Stimulated activated CD4-positive, alpha-beta T cell treated with anti-CD3 and anti-CD28 coated beads, TNF-alpha, amount 100 ng/mL, for 1 hour (primary cell): Measurements from ENCODE around the gene DIP2B.

Experiments used
- DNase-seq, 3 donors: peaks; one replicate each; pipeline ENCODE4 v3.0.0-alpha.2; 2020; ENCODE audit warnings: low read depth in 3 of 3, low spot score in 1 of 3

DIP2B gene

DNA sequence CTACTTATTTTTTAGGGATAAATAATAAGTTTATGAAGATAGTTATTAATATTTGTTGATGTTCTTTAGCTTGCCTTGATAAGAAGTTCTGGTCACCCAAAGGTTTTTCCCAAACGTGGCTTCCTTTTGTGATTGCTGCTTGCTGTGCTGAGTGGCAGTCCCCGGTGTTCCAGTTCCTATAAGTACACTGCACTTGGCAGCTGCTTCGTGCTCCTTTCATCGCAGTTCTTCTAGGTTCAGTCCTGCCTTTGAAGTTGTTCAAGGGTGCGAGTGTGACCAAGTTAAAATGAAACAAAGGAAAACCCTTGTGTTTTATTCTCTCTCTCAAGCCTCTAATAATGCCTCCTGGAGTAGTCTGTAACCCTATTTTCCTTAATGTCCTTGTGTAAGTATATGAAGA lies 130.6 kb downstream of the DIP2B start:
- DNase-seq = no peak

GRCh38 chr12:50635857-50636256 lies 131.1 kb downstream of the DIP2B start:
- DNase-seq = no peak

DNA sequence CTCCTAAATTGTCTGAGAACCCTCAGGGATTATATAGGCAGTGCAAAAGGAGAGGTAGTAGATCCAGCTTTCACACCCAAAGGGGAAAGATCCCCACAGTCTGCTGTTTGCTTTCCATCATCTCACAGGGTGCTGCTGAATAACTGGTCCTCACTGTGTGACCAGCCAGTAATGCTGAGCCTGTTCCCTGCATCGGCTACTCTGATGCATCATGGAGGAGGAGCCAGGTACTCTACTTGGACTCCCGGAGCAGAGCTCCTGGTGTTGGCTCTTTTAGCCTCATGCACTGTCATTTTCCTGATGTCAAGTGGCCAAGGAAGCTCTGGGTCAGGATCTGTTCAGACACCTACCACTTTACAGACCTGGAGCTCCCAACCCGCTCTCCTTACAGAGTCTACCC lies 131.7 kb downstream of the DIP2B start:
- DNase-seq = no peak

DNA sequence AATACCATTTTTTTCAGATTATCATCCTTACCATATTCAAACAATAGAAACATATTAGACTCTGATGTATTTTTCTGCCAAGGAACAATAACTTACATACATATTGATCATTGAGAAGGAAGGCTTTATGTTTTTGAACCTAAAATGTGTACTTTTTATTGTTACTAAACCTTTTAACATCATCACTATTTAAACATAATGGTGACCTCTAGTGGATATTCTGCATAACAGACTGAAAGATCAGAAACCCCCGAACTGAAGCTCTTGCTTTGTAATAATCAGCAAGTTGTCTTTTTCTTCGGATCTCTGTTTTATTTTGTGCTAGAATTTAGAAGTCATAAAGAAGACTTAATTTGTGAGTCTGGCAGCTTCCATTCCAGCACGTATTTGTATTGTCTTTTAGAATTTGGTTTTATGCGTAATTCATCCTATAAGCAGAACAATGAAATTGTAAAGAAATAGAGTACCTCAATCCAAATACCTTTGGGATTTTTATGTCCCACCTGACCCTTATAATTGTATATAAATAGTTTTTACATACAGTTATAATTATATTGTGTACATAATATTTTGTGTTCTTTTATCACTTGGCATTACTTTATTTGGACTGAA lies 133.2 kb downstream of the DIP2B start:
- DNase-seq = no peak

- DNase-seq = no peak
Observed at GRCh38 chr12:50638482-50638880, 133.7 kb downstream of the DIP2B start.

DNA sequence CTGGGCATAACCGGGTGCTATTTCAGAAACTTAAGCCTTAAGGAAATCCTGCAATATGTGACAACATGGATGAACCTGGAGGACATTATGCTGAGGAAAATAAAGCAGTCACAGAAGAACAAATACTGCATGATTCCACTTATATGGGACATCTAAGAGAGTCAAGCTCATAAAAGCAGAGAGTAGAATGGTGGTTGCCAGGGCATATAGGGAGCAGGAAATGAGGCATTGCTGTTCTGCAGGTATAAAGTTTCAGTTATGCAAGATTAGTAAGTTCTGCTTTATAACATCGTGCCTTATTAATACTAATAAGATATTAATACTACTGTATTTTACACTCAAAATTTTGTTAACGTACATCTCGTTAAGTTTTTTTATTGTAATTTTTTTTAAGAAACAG lies 134.9 kb downstream of the DIP2B start:
- DNase-seq = no peak

DNA sequence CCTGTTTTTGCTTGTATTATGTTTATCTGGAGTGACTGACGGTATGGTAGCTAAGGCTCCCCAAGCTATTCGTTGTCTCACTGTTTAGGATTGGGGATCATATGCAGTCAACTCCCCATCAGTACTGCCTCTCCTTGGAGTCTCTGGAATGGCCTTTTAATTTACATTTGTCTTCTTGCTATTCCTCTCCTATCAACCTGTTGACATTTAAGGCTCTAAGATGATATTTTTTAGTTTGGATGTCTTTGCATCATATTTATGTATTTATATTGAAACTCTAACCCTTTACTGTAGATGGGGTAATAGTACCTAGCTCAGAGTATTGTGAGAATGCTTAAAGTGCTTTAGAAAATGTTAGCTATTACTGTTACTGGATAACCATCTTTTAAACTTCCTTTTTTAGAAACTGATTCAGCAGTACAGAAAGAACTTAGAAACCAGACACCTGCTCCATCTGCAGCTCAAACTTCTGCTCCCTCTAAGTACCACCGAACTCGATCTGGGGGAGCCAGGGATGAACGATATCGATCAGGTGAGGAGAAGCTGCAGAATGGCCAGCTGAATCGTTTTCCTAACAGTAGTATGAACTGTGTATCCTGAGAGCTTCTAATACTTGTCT lies 135.6 kb downstream of the DIP2B start:
- DNase-seq = no peak

DNA sequence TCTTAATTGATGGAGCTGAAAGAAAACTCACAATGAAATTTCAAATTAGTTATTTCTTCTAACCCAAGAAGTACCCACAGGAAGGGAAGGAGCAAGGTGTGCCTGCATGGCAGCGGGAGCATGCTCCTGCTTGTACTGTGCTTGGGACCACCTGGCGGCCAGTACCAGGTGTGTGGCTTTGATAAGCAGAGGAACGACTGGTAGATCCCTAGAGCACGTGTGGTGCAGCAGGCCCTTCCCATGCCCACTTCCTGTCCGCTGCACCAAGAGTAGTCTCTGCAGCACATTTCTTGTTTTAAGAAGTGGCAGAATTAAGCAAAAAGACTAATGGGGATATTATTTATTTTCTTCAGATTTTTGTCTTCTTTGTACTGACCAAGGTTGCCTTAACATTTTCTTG lies 136.8 kb downstream of the DIP2B start:
- DNase-seq = no peak

DNA sequence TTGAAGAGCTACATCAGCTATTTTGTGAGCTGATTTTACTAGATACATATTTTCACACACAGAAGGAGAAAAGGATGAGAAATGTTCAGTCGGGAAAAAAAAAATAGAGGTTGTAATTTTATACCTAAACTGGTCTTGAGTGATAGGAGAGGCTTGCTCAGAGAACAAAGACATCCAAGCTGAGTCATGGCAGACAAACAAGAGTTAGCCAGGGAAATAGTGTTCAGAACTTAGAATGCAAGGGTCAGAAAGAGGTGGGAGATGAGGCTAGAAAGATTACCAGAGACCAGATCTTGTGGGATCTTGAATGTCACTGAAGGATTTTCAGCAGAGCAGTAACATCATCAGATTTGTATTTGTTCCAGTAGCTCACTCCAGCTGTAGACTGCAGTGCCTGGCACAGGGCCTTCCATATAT lies 137.3 kb downstream of the DIP2B start:
- no peak for DNase-seq

DNA sequence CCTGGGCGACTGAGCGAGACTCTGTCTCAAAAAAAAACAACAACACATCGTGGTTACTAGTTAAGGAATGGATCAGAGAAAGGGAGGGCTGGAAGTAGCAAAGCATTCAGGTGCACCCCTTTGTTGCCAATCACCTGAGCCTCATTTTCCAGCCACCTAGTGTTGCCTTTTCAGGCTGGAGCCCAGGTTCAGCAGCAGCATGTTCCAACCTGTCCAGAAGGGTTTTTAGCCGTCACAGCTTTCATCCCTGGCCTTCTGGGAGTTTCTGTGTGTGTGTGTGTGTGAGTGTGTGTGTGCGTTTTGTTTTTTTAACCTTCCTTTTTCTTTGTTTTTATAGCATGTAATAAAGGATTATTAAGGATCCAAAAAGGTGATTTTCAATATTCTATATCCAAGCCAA lies 138.0 kb downstream of the DIP2B start:
- DNase-seq = no peak

DNA sequence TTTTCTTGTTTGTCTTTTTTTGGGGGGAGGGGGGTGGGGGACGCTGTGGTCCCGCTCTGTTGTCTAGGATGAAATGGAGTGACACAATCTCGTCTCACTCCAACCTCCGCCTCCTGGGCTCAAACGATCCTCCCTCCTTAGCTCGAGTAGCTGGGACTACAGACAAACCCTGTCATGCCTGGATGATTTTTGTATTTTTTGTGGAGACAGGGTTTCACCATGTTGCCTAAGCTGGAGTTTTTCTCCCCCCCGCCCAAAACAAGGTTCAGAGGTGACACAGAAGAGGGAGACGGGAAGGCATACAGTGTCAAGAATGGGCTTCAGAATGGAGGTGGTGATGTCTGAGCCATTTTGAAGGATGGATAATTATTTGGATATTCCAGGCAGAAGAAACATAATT lies 142.2 kb downstream of the DIP2B start:
- DNase-seq = no peak

- no peak for DNase-seq
Observed at GRCh38 chr12:50647479-50647878, 142.7 kb downstream of the DIP2B start.

GRCh38 chr12:50650285-50650684 lies 145.5 kb downstream of the DIP2B start:
- DNase-seq = no peak

DNA sequence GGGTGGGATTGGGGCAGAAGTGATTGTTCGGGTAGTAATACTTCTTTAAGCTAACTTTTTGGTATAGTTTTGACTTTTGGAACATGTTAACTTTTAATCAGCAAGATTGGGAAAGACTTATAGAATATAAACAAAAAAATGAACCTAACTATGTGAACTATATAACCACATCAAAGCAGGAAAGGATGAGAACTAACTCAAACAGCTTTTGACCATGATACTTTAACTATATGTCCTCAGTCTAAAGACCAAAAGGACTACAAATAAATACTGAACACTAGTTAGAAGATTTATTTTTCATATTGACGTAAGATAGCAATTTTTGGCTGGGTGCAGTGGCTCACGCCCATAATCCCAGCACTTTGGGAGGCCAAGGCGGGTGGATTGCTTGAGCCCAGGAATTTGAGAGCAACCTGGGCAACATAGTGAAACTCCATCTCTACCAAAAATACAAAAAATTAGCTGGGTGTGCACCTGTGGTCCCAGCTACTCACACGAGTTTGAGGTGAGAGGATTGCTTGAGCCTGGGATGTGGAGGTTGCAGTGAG lies 150.7 kb downstream of the DIP2B start:
- DNase-seq = no peak

DNA sequence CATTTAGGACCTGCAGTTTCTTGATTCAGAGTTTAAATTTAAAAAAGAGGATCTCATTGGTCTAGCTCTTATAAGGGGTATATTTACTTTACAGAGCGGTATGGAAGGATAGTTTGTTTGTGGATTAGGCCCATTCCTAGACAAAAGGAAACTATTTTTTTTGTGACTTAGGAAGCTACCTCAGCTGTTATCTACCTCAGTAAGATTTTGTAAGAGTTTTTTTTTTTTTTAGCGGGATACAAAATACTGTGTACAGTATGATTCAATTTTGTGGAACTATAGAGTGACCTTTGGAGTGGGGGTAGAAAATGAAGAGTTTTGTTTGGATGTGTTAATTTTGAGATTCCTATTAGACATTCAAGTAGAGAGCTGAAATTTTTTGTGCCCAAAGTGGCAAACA lies 154.5 kb downstream of the DIP2B start:
- DNase-seq = no peak

GRCh38 chr12:50659690-50660424 lies 155.1 kb downstream of the DIP2B start:
- no peak for DNase-seq

- DNase-seq = no peak
Observed at GRCh38 chr12:50660425-50660822, 155.6 kb downstream of the DIP2B start.

DNA sequence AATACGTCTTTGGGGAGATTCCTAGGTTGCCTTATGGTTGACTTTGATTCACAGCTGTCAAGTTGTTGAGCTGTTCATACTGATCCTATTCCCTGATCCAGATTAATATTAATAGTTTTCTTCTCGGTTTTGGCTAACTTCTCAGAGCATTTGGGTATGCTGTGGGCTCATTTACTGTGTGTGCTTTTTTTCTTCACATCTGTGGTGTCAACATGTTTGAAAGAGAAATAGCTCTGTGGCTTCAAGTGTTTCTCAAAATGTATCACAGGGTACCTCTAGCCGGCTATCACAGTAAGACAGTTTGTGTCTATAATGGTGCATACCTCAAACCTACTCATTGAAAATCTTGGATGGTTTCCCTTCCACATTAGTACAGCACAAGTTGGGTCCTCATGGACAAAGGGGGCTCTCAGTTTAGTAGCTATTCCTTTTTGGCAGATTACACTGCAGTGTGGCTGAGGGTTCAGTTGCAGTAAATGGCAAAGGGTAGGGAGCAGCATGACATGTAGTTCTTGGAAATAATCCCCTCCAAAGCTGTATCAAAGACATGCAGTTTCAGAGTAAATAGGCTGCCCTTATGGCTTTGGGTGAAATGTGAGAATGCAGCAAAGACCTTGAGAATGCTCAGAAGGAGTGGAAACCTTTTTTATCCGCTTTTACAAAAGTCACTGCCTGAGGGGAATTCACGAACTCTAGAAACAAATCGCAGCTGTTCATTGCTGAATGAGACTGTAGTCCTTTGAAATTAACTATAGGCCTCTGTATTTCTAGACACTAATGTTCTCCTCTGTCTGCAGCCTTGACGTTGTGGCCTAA lies 156.7 kb downstream of the DIP2B start:
- DNase-seq = no peak

DNA sequence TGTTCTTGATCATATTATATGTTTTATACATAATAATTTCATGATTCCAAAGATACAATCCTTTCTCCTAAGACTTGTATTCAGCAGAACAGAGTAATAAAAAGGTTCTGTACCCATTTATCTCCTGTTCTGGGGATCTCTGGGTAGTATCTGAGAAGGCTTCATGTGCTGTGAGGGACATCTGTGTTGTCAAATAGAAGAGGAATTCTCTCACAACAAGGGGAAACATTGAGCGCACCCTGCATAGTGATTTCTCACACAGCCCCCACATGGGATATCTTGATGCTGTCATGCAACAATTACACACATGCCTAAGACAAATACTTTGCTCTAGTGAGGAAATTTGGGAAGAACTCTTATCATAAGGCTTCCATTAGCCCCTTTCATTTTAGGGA lies 157.3 kb downstream of the DIP2B start:
- DNase-seq = no peak

- no peak for DNase-seq
Observed at GRCh38 chr12:50665170-50665569, 160.4 kb downstream of the DIP2B start.

GRCh38 chr12:50665609-50666008 lies 160.8 kb downstream of the DIP2B start:
- no peak for DNase-seq

DNA sequence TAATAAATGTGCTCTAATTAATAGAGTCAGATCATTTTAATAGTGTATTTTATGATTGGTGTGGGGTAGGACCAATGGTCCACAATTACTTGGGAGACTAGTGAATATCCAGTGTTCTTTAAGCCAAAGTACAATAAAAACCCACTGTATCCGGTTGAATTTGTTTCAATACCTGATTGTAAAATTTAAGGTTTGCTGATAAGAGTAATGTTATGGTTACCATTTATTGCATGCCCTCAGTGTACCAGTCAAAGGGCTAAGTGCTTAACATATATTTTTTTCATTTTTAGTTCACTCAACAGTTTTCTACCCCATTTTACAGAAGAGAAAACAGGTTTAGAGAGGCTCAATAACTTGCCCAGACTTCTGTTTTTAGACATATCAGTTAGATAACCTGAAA lies 161.2 kb downstream of the DIP2B start:
- DNase-seq = no peak
